ENCODE measurements around the gene MIS12. TPM values are rescaled to one million over a fixed set of nuclear protein-coding genes. Genes with fewer than 3 reads are reported as not detected.
A peak's percentile ranks its signal among the peaks of the same experiment; 100 is the strongest.

Gene MIS12
- total and polyA plus RNA-seq, 2 donors (not counting 1 experiment from before 2014, with no cell fraction given), result 11.1 to 11.2 TPM

- H4K20me1 ChIP-seq (ENCODE audit: control insufficient read depth, extremely low read depth, insufficient read depth, low read length), result no peaks in the 10 kb centered on the region
Measured at GRCh38 chr17:5532581-5532980, 46.2 kb downstream of the MIS12 start.

DNA sequence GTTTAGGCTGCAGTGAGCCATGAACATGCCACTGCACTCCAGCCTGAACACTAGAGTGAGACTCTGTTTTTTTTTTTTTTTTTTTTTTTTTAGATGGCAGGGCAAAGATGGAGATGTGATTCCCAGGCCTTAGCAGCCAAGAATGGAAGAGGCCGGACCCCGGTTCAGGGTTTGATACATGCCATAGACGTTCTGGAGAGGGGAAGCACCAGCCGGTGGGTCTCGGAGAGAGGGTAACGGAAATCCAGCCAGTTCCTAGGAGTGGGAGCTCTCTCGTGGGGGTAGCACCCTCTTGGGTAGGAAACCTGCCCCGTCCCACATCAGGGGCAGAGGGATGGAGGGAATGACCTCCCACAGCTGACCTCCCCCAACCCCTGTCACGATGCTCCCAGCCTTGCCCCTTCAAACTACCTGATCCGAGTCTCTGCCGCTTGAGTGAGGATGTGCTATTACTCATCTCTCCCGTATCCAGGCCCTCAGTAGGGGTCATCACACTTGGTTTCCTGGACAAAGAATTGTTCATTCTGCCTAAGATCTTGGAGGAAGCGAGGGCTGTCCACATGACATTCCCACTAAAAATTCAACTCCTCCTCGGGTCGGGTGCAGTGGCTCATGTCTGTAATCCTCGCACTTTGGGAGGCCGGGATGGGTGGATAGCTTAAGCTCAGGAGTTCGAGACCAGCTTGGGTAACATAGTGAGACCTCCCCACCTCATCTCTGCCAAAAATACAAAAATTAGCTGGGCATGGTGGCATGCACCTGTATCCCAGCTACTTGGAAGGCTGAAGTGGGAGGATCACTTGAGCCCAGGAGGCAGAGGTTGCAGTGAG, 47.3 kb downstream of the MIS12 start:
- Histone ChIP-seq H3K27me3 (ENCODE audit: control insufficient read depth, insufficient read depth, low read length) (no peaks in the 10 kb centered on the region), H3K27ac (ENCODE audit: insufficient read depth, low read length) (no peak overlapping the region), H3K9me3 (ENCODE audit: control insufficient read depth, insufficient read depth, low read depth, low read length) (no peaks in the 10 kb centered on the region), H3K4me3 (replicated peaks in 1 of 4; ENCODE audit: control extremely low read depth in 1 of 4, insufficient read depth in 1 of 4, low read depth in 3 of 4, low read length in 4 of 4) (no peak overlapping the region), H3K4me1 (ENCODE audit: control insufficient read depth, extremely low read depth, insufficient read depth, low read length) (no peaks in the 10 kb centered on the region), H2AFZ (ENCODE audit: low read length) (no peak overlapping the region), H3K9ac (ENCODE audit: insufficient read depth, low read length) (no peak overlapping the region), H3K36me3 (ENCODE audit: control insufficient read depth, insufficient read depth, low read length) (peaks cover 13% of the 10 kb centered on the region), H3K4me2 (ENCODE audit: extremely low read depth, insufficient read depth, low read length) (no peak overlapping the region), H4K20me1 (ENCODE audit: control insufficient read depth, extremely low read depth, insufficient read depth, low read length) (no peaks in the 10 kb centered on the region), H3K79me2 (ENCODE audit: control insufficient read depth, insufficient read depth, low read length) (no peaks in the 10 kb centered on the region)
- DNase-seq (ENCODE audit: low read depth in 2 of 2), result peak in 1 of 2 donors; percentile 36
- TF ChIP-seq, protein P1, sequence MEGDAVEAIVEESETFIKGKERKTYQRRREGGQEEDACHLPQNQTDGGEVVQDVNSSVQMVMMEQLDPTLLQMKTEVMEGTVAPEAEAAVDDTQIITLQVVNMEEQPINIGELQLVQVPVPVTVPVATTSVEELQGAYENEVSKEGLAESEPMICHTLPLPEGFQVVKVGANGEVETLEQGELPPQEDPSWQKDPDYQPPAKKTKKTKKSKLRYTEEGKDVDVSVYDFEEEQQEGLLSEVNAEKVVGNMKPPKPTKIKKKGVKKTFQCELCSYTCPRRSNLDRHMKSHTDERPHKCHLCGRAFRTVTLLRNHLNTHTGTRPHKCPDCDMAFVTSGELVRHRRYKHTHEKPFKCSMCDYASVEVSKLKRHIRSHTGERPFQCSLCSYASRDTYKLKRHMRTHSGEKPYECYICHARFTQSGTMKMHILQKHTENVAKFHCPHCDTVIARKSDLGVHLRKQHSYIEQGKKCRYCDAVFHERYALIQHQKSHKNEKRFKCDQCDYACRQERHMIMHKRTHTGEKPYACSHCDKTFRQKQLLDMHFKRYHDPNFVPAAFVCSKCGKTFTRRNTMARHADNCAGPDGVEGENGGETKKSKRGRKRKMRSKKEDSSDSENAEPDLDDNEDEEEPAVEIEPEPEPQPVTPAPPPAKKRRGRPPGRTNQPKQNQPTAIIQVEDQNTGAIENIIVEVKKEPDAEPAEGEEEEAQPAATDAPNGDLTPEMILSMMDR (conservative IDR thresholded peaks at IDR 0.05 in 1 of 2, IDR thresholded peaks at IDR 0.05 in 1 of 2; ENCODE audit: low read depth in 1 of 2, low read length in 2 of 2), result no peak
- TF ChIP-seq EZH2 (IDR thresholded peaks at IDR 0.05; ENCODE audit: low read length, missing control alignments), result no peak

More at GRCh38 chr17:5532581-5532980, 46.2 kb downstream of the MIS12 start:
- no peak overlapping the region for H2AFZ ChIP-seq (ENCODE audit: low read length)
- no peak overlapping the region for H3K4me3 ChIP-seq (replicated peaks in 1 of 4; ENCODE audit: control extremely low read depth in 1 of 4, insufficient read depth in 1 of 4, low read depth in 3 of 4, low read length in 4 of 4)
- DNase-seq (ENCODE audit: low read depth in 2 of 2), result no peak
- no peaks in the 10 kb centered on the region for H3K27me3 ChIP-seq (ENCODE audit: control insufficient read depth, insufficient read depth, low read length)
- TF ChIP-seq EZH2 (IDR thresholded peaks at IDR 0.05; ENCODE audit: low read length, missing control alignments), result no peak
- TF ChIP-seq, protein P1 (conservative IDR thresholded peaks at IDR 0.05 in 1 of 2, IDR thresholded peaks at IDR 0.05 in 1 of 2; ENCODE audit: low read depth in 1 of 2, low read length in 2 of 2), result no peak
- H3K27ac ChIP-seq (ENCODE audit: insufficient read depth, low read length), result no peak overlapping the region
- no peaks in the 10 kb centered on the region for H3K79me2 ChIP-seq (ENCODE audit: control insufficient read depth, insufficient read depth, low read length)
- H3K4me1 ChIP-seq (ENCODE audit: control insufficient read depth, extremely low read depth, insufficient read depth, low read length), result peaks cover under 1% of the 10 kb centered on the region
- H3K4me2 ChIP-seq (ENCODE audit: extremely low read depth, insufficient read depth, low read length), result no peak overlapping the region
- H3K9me3 ChIP-seq (ENCODE audit: control insufficient read depth, insufficient read depth, low read depth, low read length), result no peaks in the 10 kb centered on the region
- H3K9ac ChIP-seq (ENCODE audit: insufficient read depth, low read length), result no peak overlapping the region
- H3K36me3 ChIP-seq (ENCODE audit: control insufficient read depth, insufficient read depth, low read length), result peaks cover 12% of the 10 kb centered on the region

GRCh38 chr17:5535436-5535835, 49.1 kb downstream of the MIS12 start:
- Histone ChIP-seq H3K4me2 (ENCODE audit: extremely low read depth, insufficient read depth, low read length) (no peak overlapping the region), H4K20me1 (ENCODE audit: control insufficient read depth, extremely low read depth, insufficient read depth, low read length) (no peaks in the 10 kb centered on the region), H3K9ac (ENCODE audit: insufficient read depth, low read length) (no peak overlapping the region), H3K36me3 (ENCODE audit: control insufficient read depth, insufficient read depth, low read length) (peaks cover 13% of the 10 kb centered on the region), H3K4me3 (replicated peaks in 1 of 4; ENCODE audit: control extremely low read depth in 1 of 4, insufficient read depth in 1 of 4, low read depth in 3 of 4, low read length in 4 of 4) (no peak overlapping the region), H3K27me3 (ENCODE audit: control insufficient read depth, insufficient read depth, low read length) (no peaks in the 10 kb centered on the region), H3K9me3 (ENCODE audit: control insufficient read depth, insufficient read depth, low read depth, low read length) (no peaks in the 10 kb centered on the region), H2AFZ (ENCODE audit: low read length) (no peak overlapping the region), H3K79me2 (ENCODE audit: control insufficient read depth, insufficient read depth, low read length) (no peaks in the 10 kb centered on the region), H3K4me1 (ENCODE audit: control insufficient read depth, extremely low read depth, insufficient read depth, low read length) (no peaks in the 10 kb centered on the region), H3K27ac (ENCODE audit: insufficient read depth, low read length) (no peak overlapping the region)
- TF ChIP-seq EZH2 (IDR thresholded peaks at IDR 0.05; ENCODE audit: low read length, missing control alignments), result no peak
- TF ChIP-seq, protein P1 (conservative IDR thresholded peaks at IDR 0.05 in 1 of 2, IDR thresholded peaks at IDR 0.05 in 1 of 2; ENCODE audit: low read depth in 1 of 2, low read length in 2 of 2), result no peak
- DNase-seq (ENCODE audit: low read depth in 2 of 2), result no peak

Data from fibroblast of lung (primary cell).